ENCODE data around the gene CDC37. TPM values are rescaled to one million over a fixed set of nuclear protein-coding genes. Genes with fewer than 3 reads are reported as not detected.

Gene CDC37
- total RNA-seq, 4 donors from 2014 or later: 144 to 177 (median 162) TPM

DNA sequence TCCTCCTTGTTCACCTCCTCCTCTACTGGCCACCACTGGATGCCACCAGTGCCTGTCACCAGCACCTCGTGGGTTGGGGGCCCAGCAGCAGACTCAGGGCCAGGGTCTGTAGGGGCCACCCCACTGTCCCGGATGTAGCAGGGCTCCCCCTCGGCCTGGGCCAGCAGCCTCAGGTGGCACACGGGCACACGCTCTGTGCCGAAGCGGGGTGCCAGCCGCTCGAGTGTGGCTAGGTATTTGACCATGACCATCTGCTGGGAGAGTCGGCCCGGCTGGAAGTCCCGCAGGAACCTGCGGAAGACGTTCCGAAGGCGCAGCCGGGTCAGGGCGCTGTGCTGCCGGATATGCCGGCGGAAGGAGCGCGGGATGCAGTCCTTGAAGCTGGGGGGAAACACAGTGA lies 37.8 kb downstream of the CDC37 start:
- peaks cover 0 to 100% of the 10 kb centered on the region in 2 donors for H3K36me3 ChIP-seq

DNA sequence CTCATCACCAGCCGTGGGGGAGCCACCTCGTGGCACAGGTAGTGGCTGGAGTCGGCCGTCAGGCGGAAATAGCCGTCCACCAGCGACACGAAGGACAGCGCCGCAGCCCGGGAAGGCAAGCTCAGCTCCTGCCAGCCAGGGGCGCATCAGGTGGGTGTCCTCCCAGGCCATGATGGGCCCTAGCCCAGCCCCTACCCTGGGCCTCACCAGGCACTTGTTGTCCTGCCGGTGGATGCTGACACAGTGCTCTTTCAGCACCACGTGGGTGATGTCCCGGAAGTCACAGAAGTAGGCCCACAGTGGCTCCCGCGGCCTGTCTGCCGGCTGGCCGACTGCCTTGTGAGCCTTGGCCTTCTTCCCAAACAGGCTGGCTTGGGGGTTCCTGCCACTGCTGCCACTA lies 38.7 kb downstream of the CDC37 start:
- Histone ChIP-seq H3K27ac (no peak overlapping the region), H3K27me3 (no peaks in the 10 kb centered on the region), H3K36me3 (peaks cover 0 to 100% of the 10 kb centered on the region in 2 donors), H3K9me3 (no peaks in the 10 kb centered on the region), H3K4me3 (no peak overlapping the region), H3K4me1 (no peaks in the 10 kb centered on the region)
- ATAC-seq: no peak
- TF ChIP-seq POLR2AphosphoS5 (IDR thresholded peaks at IDR 0.05) (no peak), EP300 (IDR thresholded peaks at IDR 0.05) (no peak), POLR2A (IDR thresholded peaks at IDR 0.05) (no peak)
- TF ChIP-seq, protein P1, sequence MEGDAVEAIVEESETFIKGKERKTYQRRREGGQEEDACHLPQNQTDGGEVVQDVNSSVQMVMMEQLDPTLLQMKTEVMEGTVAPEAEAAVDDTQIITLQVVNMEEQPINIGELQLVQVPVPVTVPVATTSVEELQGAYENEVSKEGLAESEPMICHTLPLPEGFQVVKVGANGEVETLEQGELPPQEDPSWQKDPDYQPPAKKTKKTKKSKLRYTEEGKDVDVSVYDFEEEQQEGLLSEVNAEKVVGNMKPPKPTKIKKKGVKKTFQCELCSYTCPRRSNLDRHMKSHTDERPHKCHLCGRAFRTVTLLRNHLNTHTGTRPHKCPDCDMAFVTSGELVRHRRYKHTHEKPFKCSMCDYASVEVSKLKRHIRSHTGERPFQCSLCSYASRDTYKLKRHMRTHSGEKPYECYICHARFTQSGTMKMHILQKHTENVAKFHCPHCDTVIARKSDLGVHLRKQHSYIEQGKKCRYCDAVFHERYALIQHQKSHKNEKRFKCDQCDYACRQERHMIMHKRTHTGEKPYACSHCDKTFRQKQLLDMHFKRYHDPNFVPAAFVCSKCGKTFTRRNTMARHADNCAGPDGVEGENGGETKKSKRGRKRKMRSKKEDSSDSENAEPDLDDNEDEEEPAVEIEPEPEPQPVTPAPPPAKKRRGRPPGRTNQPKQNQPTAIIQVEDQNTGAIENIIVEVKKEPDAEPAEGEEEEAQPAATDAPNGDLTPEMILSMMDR (IDR thresholded peaks at IDR 0.05): no peak
- no CpG with 5 or more reads among the region's 19 CpGs for WGBS, 2 donors (ENCODE audit: low coverage in 1 of 2)

More for the DNA sequence above, 37.8 kb downstream of the CDC37 start:
- Histone ChIP-seq H3K27ac (no peak overlapping the region), H3K4me1 (no peaks in the 10 kb centered on the region), H3K4me3 (no peak overlapping the region), H3K27me3 (no peaks in the 10 kb centered on the region), H3K9me3 (no peaks in the 10 kb centered on the region)
- ATAC-seq: no peak
- TF ChIP-seq, protein P1 (IDR thresholded peaks at IDR 0.05): no peak
- TF ChIP-seq POLR2AphosphoS5 (IDR thresholded peaks at IDR 0.05) (no peak), POLR2A (IDR thresholded peaks at IDR 0.05) (no peak), EP300 (IDR thresholded peaks at IDR 0.05) (no peak)
- WGBS, 2 donors (ENCODE audit: low coverage in 1 of 2): 100% methylated on average over 2 of the region's 23 CpGs; no CpG with 5 or more reads in 1 of the 2 donors

DNA sequence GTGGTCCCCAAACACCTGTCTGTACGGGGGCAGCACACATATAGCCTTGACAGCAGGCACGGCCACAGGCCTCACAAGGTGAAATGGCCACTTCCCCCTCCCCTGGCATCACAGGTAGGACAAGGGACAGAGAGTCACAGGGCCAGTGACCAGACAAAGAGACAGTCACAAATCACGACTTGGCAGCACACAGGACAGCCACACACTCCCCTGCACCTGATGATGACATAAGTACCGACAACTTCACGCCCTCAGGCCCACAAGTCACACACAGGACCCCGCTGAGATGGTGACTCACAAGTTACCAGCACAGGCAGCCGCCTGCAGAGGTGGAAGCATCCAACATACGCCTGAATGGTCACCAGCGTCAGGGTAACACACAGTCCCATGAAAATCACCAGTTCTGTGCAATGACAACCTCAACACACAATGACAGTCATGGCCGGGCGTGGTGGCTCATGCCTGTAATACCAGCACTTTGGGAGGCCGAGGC lies 39.5 kb downstream of the CDC37 start:
- 100% methylated on average over 3 of the region's 12 CpGs; no CpG with 5 or more reads in 1 of the 2 donors for whole genome bisulfite sequencing, 2 donors (ENCODE audit: low coverage in 1 of 2)
- peaks cover 0 to 100% of the 10 kb centered on the region in 2 donors for H3K36me3 ChIP-seq

DNA sequence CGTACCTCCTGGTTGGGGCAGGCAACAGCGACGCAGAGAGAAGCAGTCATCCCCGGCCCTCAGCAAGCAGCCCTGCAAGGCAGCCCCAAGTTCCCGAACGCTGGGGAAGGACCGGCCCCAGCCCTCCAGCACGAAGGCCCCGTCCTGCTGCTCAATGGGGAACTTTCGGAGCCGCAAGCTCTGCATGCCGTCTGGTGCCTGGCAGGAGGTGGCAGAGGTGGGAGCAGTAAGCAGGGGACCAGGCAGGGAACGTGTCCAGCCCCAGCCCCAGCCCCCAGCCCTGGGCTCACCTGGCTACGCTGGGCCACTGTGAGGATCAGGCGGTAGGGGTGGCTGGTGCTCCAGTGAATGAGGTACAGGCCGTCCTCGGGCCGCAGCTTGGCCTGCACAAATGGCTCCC lies 41.1 kb downstream of the CDC37 start:
- H3K9me3 ChIP-seq: no peaks in the 10 kb centered on the region
- 90% methylated on average over 4 of the region's 18 CpGs; no CpG with 5 or more reads in 1 of the 2 donors for WGBS, 2 donors (ENCODE audit: low coverage in 1 of 2)

More for the DNA sequence above, 39.5 kb downstream of the CDC37 start:
- H3K27me3 ChIP-seq: no peaks in the 10 kb centered on the region
- H3K4me3 ChIP-seq: no peak overlapping the region
- H3K4me1 ChIP-seq: no peaks in the 10 kb centered on the region
- TF ChIP-seq POLR2AphosphoS5 (IDR thresholded peaks at IDR 0.05) (no peak), EP300 (IDR thresholded peaks at IDR 0.05) (no peak), POLR2A (IDR thresholded peaks at IDR 0.05) (no peak)
- TF ChIP-seq, protein P1 (IDR thresholded peaks at IDR 0.05): no peak
- no peaks in the 10 kb centered on the region for H3K9me3 ChIP-seq
- no peak overlapping the region for H3K27ac ChIP-seq
- ATAC-seq: no peak

More for the DNA sequence above, 41.1 kb downstream of the CDC37 start:
- H3K27ac ChIP-seq: no peak overlapping the region
- H3K27me3 ChIP-seq: no peaks in the 10 kb centered on the region
- no peaks in the 10 kb centered on the region for H3K4me1 ChIP-seq
- H3K4me3 ChIP-seq: no peak overlapping the region
- peaks cover 0 to 100% of the 10 kb centered on the region in 2 donors for H3K36me3 ChIP-seq
- TF ChIP-seq EP300 (IDR thresholded peaks at IDR 0.05) (no peak), POLR2A (IDR thresholded peaks at IDR 0.05) (no peak), POLR2AphosphoS5 (IDR thresholded peaks at IDR 0.05) (no peak)
- TF ChIP-seq, protein P1 (IDR thresholded peaks at IDR 0.05): no peak
- ATAC-seq: no peak
